Aorta (tissue), 5 donors: ENCODE measurements around the gene SLC27A5. TPM values are rescaled to one million over a fixed set of nuclear protein-coding genes. Genes with fewer than 3 reads are reported as not detected.
"Not testable (repeated sequence)": the region's sequence is repeated elsewhere in the genome, so short reads cannot be mapped to it uniquely, and the experiment has no call there.

Source experiments
- ATAC-seq: fragments of 200-7000 bp; cut with Tn5 transposase; one replicate; pipeline ENCODE4 v1.9.1; 2022; ENCODE audit warnings: moderate library complexity; ENCODE audit not compliant: low FRiP score
- DNase-seq, 2 donors: peaks; one replicate each; pipeline ENCODE4 v3.0.0-alpha.2; 2020
- H3K27ac ChIP-seq, 2 donors: one replicate each; pipeline ENCODE4 v1.5.1; 2013; ENCODE audit warnings: low read length in 2 of 2, mild to moderate bottlenecking in 2 of 2, moderate library complexity in 2 of 2, control low read depth in 1 of 2, inconsistent platforms in 1 of 2, low read depth in 1 of 2
- H3K27me3 ChIP-seq, 2 donors: one replicate each; pipeline ENCODE4 v1.6.1; 2013; ENCODE audit warnings: control low read depth in 1 of 2, low read length in 1 of 2, mild to moderate bottlenecking in 1 of 2, moderate library complexity in 1 of 2; ENCODE audit not compliant: insufficient read depth in 2 of 2, control insufficient read depth in 1 of 2
- H3K36me3 ChIP-seq, 2 donors: one replicate each; pipeline ENCODE4 v1.6.1; 2013; ENCODE audit warnings: control low read depth in 1 of 2, low read length in 1 of 2, mild to moderate bottlenecking in 1 of 2; ENCODE audit not compliant: insufficient read depth in 2 of 2, control insufficient read depth in 1 of 2
- H3K4me1 ChIP-seq, 2 donors: one replicate each; pipeline ENCODE4 v1.6.1; 2013; ENCODE audit warnings: low read length in 2 of 2, control low read depth in 1 of 2, mild to moderate bottlenecking in 1 of 2, moderate library complexity in 1 of 2; ENCODE audit not compliant: insufficient read depth in 2 of 2, control insufficient read depth in 1 of 2
- H3K4me3 ChIP-seq, 2 donors: one replicate each; pipeline ENCODE4 v1.5.1; 2013; ENCODE audit warnings: low read length in 2 of 2, control low read depth in 1 of 2, mild to moderate bottlenecking in 1 of 2
- H3K9me3 ChIP-seq: one replicate; pipeline ENCODE4 v1.6.1; 2013; ENCODE audit warnings: mild to moderate bottlenecking, low read length; ENCODE audit not compliant: control insufficient read depth
- WGBS, 2 donors: extraction: QIAGEN DNeasy Blood & Tissue Kit; methylation state at CpG; one replicate each; pipeline ENCODE4 v1.1.7; 2013; 5-methylcytosine and 5-hydroxymethylcytosine counted together
- intact Hi-C, 2 donors: fragments of 100-400 bp; cut with DNase I; formaldehyde crosslinking; loops; one replicate each; pipeline versions ENCODE4 v1.14.2 to v1.15.0; 2022
- polyA plus RNA-seq, 2 donors: library from polyadenylated mRNA; stranded (reverse); fragments of 200-250 nt; gene quantifications; one replicate each; pipeline ENCODE4 v1.2.3, GENCODE V29; 2013
- total RNA-seq, 2 donors: library from RNA; stranded (reverse); fragmentation: NEBNext Ultra II Directional; extraction: Animal tissue kit (Norgen Biotek cat#: 25700); gene quantifications; one replicate each; pipeline ENCODE4 v1.2.1, GENCODE V29; 2021
- donor health status: healthy with polysubstance abuse.
- donor health status: Bipolar disorder and iron deficiency.
- donor health status: DM: no; HTN: no; CAD: no.
- donor health status: DM: no; HTN: no; CAD: no.
- donor health status: DM: yes; HTN: yes; CAD: no.

SLC27A5 gene
- total and polyA plus RNA-seq, 4 donors, result 8.1 to 24.6 (median 11.1) TPM

DNA sequence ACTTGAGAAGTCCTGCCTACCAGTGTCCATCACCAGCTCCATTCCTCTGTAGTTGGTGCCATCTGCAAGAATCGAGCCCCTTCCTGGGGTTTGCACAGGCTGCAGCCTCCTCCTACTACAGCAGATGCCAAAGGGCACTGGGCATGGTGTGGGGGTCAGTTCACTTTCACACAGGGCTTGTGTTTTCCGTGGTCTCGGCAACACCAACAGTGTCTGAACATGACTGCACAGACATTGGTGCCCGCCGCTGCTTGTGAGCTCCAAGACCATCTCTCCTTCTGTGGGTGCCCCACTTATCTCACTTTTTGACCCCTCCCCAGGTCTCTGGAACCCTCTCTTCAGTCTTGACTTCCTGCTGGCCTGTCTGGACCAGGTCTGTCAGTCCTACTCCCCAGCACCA is 20.4 kb downstream of the SLC27A5 start:
- intact Hi-C loops, result no loop called here
- Histone ChIP-seq H3K27ac (no peak overlapping the region), H3K27me3 (no peaks in the 10 kb centered on the region), H3K4me3 (no peak overlapping the region), H3K36me3 (no peaks in the 10 kb centered on the region), H3K9me3 (no peaks in the 10 kb centered on the region), H3K4me1 (no peaks in the 10 kb centered on the region)
- ATAC-seq (no peak), DNase-seq (no peak)
- 82 to 84% methylated on average over 5 of the region's 5 CpGs for WGBS, 2 donors

DNA sequence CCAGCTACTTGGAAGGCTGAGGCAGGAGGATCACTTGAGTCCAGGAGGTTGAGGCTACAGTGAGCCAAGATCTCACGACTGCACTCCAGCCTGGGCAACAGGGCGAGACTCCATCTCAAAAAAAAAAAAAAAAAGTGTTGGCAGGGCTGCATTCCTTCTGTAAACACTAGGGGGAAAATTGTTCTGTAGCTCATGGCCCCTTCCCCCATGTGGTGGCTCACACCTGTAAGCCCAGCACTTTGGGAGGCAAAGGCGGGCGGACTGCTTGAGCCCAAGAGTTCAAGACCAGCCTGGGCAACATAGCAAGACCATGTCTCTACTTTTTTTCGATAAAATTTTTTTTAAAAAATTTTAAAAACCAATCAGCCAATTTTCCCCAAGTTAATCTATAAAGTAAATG is 27.4 kb downstream of the SLC27A5 start:
- H3K36me3 ChIP-seq, intact Hi-C loops, H3K4me3 ChIP-seq, H3K9me3 ChIP-seq, H3K27me3 ChIP-seq, DNase-seq, ATAC-seq, H3K4me1 ChIP-seq, H3K27ac ChIP-seq: not testable (repeated sequence)
- WGBS, 2 donors, result 78 to 83% methylated on average over 5 of the region's 5 CpGs

DNA sequence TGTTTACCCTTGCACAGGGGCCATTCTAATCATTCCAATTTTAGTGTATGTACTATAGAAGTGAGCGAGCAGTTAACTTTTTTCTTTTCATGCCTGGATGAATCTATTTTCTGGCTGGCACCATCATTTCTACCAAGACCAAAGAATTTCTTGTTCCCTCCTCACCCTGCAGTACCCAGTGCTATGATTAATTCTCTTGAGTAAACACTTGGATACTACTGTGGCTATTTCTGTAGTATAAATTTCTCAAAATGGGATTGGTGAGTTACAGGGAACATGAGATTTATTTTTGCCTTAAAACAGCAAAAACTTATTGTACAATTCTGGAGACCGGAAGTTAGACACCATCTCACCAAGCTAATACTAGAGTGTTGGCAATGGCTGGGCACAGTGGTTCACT is 28.0 kb downstream of the SLC27A5 start:
- Histone ChIP-seq H3K27ac (no peak overlapping the region), H3K4me3 (no peak overlapping the region), H3K27me3 (no peaks in the 10 kb centered on the region), H3K36me3 (no peaks in the 10 kb centered on the region), H3K9me3 (no peaks in the 10 kb centered on the region), H3K4me1 (peaks cover 0 to 3% of the 10 kb centered on the region in 2 donors)
- intact Hi-C loops, result no loop called here
- ATAC-seq, result no peak
- no peak for DNase-seq
- WGBS, 2 donors, result 5 to 10% methylated on average over 2 of the region's 2 CpGs

DNA sequence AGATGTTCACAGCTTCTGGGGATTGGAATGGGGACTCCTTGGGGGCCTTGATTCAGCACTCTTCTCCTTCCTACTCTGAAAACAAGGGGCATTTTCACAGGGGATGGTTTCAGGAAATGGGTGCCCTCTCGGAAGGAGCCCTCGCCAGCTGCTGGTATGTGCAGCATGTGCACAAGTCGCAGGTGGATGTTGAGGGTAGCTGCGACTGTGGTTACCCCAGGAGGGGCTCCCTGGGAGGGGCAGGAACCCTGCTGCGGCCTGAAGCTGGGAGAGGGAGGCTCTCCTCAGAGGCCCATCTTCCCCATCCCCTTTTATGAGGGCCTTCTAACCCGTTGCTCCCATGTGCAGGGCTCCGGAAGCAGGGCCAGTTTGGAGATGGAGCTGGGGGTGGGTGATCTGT is 29.4 kb downstream of the SLC27A5 start:
- intact Hi-C loops, result no loop called here

DNA sequence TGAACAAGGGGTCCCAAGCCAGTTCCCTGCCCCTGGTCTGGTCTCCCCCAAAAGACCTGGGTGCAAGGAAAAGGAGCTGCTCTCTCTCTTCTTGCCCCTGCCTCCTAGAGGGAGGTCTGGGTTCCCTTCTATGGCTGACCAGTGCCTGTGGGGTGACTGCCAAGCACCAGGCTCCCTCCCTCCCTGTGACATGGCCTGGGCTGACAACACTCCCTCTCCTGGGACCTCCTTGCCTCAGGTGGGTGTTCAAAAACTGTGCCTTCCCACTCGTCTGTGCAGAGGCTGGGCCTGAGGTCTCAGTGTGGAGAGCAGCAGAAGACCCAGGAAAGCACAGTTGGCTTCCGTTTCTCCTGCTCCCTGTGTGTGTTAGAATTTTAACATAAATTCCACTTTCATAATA is 31.0 kb downstream of the SLC27A5 start:
- Histone ChIP-seq H3K4me1 (peaks cover 0 to 3% of the 10 kb centered on the region in 2 donors), H3K27ac (no peak overlapping the region), H3K27me3 (no peaks in the 10 kb centered on the region), H3K4me3 (no peak overlapping the region), H3K9me3 (no peaks in the 10 kb centered on the region), H3K36me3 (no peaks in the 10 kb centered on the region)
- intact Hi-C loops, result no loop called here
- 72 to 79% methylated on average over 2 of the region's 2 CpGs for WGBS, 2 donors
- DNase-seq (no peak), ATAC-seq (no peak)

More for the DNA sequence above, 29.4 kb downstream of the SLC27A5 start:
- Histone ChIP-seq H3K4me1 (peaks cover 0 to 3% of the 10 kb centered on the region in 2 donors), H3K27me3 (no peaks in the 10 kb centered on the region), H3K27ac (peak overlapping the region in 1 of 2 donors; percentile 1), H3K4me3 (no peak overlapping the region), H3K9me3 (no peaks in the 10 kb centered on the region), H3K36me3 (no peaks in the 10 kb centered on the region)
- ATAC-seq, result no peak
- DNase-seq, result peak in 1 of 2 donors; percentile 42
- WGBS, 2 donors, result 82 to 90% methylated on average over 7 of the region's 7 CpGs

DNA sequence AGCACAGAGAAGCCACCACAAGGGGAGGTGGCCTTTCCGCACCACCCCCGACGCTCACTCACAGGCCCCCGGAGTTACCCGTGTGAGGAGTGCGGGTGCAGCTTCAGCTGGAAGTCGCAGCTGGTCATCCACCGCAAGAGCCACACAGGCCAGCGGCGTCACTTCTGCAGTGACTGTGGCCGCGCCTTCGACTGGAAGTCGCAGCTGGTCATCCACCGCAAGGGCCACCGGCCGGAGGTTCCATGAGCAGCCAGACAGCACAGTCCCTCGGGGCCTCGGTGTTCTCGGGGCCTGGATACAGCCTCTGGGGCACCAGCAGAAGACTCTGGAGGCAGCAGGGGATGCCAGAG is 31.3 kb downstream of the SLC27A5 start:
- Histone ChIP-seq H3K27ac (no peak overlapping the region), H3K27me3 (no peaks in the 10 kb centered on the region), H3K9me3 (no peaks in the 10 kb centered on the region), H3K4me3 (no peak overlapping the region), H3K36me3 (no peaks in the 10 kb centered on the region), H3K4me1 (peaks cover 0 to 3% of the 10 kb centered on the region in 2 donors)
- WGBS, 2 donors, result 91% methylated on average over 20 of the region's 20 CpGs
- DNase-seq (no peak), ATAC-seq (no peak)
- intact Hi-C loops, result no loop called here

DNA sequence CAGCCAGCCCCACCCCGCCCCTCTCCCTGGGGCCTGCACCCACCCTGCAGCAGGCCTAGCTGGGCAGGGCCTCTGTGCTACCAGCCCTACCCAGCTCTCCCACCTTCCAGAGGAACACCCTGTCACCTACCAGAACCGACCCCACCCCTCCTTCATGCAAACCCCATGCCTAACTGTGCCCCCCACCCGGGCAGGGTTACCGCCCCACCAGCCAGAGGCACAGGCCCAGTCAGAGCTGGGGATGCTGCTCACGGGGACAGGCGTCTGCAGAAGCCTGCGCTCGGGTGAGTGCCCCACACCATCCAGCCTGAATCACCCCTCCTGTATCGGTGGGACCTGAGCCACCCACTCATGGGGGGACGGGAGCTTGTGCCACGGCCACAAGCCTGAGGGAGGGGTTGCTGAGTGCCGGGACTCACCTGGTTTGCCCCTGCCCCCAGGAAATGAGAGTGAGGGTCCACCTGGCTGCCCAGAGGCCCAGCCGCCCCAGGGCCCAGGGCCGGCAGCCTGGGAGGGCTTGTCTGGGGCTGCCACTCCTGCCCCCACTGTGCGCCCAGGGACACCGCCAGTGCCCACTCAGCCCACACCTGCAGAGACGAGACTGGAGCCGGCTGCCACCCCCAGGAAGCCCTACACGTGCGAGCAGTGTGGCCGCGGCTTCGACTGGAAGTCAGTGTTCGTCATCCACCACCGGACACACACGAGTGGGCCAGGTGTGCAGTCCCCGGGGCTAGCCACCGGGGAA is 31.9 kb downstream of the SLC27A5 start:
- Histone ChIP-seq H3K9me3 (no peaks in the 10 kb centered on the region), H3K4me3 (no peak overlapping the region), H3K27ac (no peak overlapping the region), H3K36me3 (no peaks in the 10 kb centered on the region), H3K4me1 (peaks cover 0 to 3% of the 10 kb centered on the region in 2 donors), H3K27me3 (no peaks in the 10 kb centered on the region)
- 89 to 90% methylated on average over 28 of the region's 28 CpGs for WGBS, 2 donors
- intact Hi-C loops, result no loop called here
- DNase-seq, result no peak
- ATAC-seq, result no peak

DNA sequence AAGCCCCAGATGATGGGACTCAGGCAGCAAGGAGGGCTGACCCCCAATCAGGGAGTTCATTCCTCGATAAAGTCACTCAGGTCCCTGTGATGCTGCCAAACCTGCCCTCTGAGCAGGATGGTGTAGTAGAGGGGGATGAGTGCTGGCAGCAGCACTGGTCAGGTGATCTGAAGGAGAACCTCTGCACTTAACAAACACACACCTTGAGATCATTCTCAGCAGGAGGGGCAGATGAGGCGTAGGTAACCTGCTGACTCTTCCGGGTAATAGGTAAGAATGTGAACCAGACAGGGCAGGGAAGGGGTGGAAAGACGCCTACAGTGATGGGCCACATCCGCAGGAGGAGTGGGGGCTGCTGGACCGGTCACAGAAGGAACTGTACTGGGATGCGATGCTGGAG is 32.5 kb downstream of the SLC27A5 start:
- H3K9me3 ChIP-seq, result no peaks in the 10 kb centered on the region
- DNase-seq (no peak), ATAC-seq (no peak)
- WGBS, 2 donors, result 91 to 95% methylated on average over 7 of the region's 7 CpGs
- no peak overlapping the region for H3K4me3 ChIP-seq
- H3K4me1 ChIP-seq, result peaks cover 0 to 3% of the 10 kb centered on the region in 2 donors
- no peaks in the 10 kb centered on the region for H3K36me3 ChIP-seq
- H3K27me3 ChIP-seq, result no peaks in the 10 kb centered on the region
- H3K27ac ChIP-seq, result no peak overlapping the region
- intact Hi-C loops, result no loop called here

DNA sequence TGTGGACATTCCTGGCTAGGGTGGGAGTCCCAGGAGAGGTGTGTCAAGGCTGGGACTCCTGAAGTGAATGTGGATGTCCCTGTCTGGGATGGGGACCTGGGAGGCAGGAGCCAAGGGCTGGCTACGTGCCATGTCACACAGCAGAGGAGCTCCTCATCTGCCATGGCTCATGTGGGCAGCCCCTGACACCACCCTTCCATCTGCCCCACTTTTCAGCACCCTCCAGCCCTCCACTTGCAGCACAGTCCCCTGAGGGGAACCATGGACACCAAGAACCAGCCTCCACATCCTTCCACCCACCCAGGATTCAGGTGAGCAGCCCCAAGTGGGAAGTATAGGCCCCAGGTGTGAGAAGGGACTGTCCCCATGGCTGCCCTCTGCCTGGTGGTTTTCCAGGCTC is 33.9 kb downstream of the SLC27A5 start:
- no peaks in the 10 kb centered on the region for H3K9me3 ChIP-seq
- H3K4me3 ChIP-seq, result no peak overlapping the region
- H3K4me1 ChIP-seq, result no peaks in the 10 kb centered on the region
- ATAC-seq, result no peak
- H3K36me3 ChIP-seq, result no peaks in the 10 kb centered on the region
- no peaks in the 10 kb centered on the region for H3K27me3 ChIP-seq
- no peak for DNase-seq
- no peak overlapping the region for H3K27ac ChIP-seq
- WGBS, 2 donors, result 90 to 100% methylated on average over 1 of the region's 1 CpG
- intact Hi-C loops, result no loop called here
